ENCODE results near the gene PIK3C2G.
"Not testable (repeated sequence)": the region's sequence is repeated elsewhere in the genome, so short reads cannot be mapped to it uniquely, and the experiment has no call there.

The PIK3C2G gene

GRCh38 chr12:18522806-18523205, 261.5 kb downstream of the PIK3C2G start:
- no peak overlapping the region for H3K4me3 ChIP-seq (replicated peaks; ENCODE audit: low read depth, low read length)
- TF ChIP-seq, protein P1, sequence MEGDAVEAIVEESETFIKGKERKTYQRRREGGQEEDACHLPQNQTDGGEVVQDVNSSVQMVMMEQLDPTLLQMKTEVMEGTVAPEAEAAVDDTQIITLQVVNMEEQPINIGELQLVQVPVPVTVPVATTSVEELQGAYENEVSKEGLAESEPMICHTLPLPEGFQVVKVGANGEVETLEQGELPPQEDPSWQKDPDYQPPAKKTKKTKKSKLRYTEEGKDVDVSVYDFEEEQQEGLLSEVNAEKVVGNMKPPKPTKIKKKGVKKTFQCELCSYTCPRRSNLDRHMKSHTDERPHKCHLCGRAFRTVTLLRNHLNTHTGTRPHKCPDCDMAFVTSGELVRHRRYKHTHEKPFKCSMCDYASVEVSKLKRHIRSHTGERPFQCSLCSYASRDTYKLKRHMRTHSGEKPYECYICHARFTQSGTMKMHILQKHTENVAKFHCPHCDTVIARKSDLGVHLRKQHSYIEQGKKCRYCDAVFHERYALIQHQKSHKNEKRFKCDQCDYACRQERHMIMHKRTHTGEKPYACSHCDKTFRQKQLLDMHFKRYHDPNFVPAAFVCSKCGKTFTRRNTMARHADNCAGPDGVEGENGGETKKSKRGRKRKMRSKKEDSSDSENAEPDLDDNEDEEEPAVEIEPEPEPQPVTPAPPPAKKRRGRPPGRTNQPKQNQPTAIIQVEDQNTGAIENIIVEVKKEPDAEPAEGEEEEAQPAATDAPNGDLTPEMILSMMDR (IDR thresholded peaks at IDR 0.05; ENCODE audit: low read length, missing control alignments) = no peak
- DNase-seq (ENCODE audit: low read depth) = no peak

GRCh38 chr12:18542497-18542896, 281.2 kb downstream of the PIK3C2G start:
- H3K4me3 ChIP-seq (replicated peaks; ENCODE audit: low read depth, low read length); DNase-seq (ENCODE audit: low read depth): not testable (repeated sequence)

DNA sequence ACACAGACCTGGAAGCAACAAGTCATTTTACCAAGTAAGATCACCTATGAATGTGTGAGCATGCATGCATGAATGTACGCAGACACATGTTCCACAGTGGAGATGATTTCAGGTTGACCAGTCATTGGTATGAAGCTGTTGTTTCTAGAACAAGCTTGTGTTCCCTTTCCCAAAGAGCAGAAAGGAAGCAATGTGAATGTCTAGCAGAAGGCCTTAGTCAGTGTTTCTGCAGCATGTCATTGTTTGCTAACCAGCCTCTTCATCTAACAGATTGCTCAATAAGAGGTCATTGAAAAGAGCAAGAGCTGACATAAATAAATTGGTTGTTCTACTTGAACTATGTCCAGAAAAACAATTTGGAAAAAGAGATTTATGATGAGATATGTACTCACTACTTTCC, 285.1 kb downstream of the PIK3C2G start:
- TF ChIP-seq, protein P1 (IDR thresholded peaks at IDR 0.05; ENCODE audit: low read length, missing control alignments) = no peak
- DNase-seq (ENCODE audit: low read depth) = peak; percentile 80
- H3K4me3 ChIP-seq (replicated peaks; ENCODE audit: low read depth, low read length) = no peak overlapping the region

GRCh38 chr12:18549598-18549997, 288.3 kb downstream of the PIK3C2G start:
- no peak for DNase-seq (ENCODE audit: low read depth)
- H3K4me3 ChIP-seq (replicated peaks; ENCODE audit: low read depth, low read length) = no peak overlapping the region
- TF ChIP-seq, protein P1 (IDR thresholded peaks at IDR 0.05; ENCODE audit: low read length, missing control alignments) = no peak

- no peak for DNase-seq (ENCODE audit: low read depth)
- no peak overlapping the region for H3K4me3 ChIP-seq (replicated peaks; ENCODE audit: low read depth, low read length)
- TF ChIP-seq, protein P1 (IDR thresholded peaks at IDR 0.05; ENCODE audit: low read length, missing control alignments) = no peak
These were observed 289.8 kb downstream of the PIK3C2G start for GRCh38 chr12:18551106-18551505.

- no peak overlapping the region for H3K4me3 ChIP-seq (replicated peaks; ENCODE audit: low read depth, low read length)
- peak; percentile 8 for DNase-seq (ENCODE audit: low read depth)
- TF ChIP-seq, protein P1 (IDR thresholded peaks at IDR 0.05; ENCODE audit: low read length, missing control alignments) = no peak
These were observed 290.4 kb downstream of the PIK3C2G start for GRCh38 chr12:18551701-18552100.

DNA sequence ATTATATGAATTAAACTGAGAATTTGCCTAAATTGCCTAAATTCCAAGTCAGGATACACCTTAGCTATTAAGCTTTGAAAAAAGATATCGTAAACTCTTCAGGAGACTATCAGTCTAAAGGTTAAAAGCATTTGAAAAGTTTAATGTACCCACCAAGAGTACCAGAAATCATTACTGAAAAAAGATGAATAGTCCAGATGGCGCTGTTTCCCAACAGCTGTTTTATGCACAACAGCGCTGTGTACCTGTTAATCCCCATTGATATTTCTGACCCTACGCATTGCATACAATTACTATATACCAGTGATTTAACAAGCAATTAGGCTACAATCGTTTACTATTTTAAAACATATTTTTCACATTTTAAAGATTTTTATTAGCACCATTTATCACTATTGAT, 291.5 kb downstream of the PIK3C2G start:
- TF ChIP-seq, protein P1 (IDR thresholded peaks at IDR 0.05; ENCODE audit: low read length, missing control alignments) = no peak
- no peak for DNase-seq (ENCODE audit: low read depth)
- no peak overlapping the region for H3K4me3 ChIP-seq (replicated peaks; ENCODE audit: low read depth, low read length)
